Testis (tissue), 2 donors: ENCODE data around the gene IBTK.

Experiments
- POLR2A ChIP-seq: fragments of 450-650 bp; IDR thresholded peaks from one replicate; pipeline ENCODE4 v1.6.1; 2017; ENCODE audit warnings: antibody characterized with exemption, mild to moderate bottlenecking, moderate library complexity
- TF ChIP-seq, protein P1 (sequence below), 3 experiments: fragments of 450-650 bp in 2 of 3; fragments of 200-600 bp in 1 of 3; sonication (generic) in 1 of 3; IDR thresholded peaks; one replicate each; pipeline ENCODE4 v1.5.1; 2016 to 2019; ENCODE audit warnings: antibody characterized with exemption in 3 of 3, mild to moderate bottlenecking in 2 of 3, moderate library complexity in 1 of 3

DNA sequence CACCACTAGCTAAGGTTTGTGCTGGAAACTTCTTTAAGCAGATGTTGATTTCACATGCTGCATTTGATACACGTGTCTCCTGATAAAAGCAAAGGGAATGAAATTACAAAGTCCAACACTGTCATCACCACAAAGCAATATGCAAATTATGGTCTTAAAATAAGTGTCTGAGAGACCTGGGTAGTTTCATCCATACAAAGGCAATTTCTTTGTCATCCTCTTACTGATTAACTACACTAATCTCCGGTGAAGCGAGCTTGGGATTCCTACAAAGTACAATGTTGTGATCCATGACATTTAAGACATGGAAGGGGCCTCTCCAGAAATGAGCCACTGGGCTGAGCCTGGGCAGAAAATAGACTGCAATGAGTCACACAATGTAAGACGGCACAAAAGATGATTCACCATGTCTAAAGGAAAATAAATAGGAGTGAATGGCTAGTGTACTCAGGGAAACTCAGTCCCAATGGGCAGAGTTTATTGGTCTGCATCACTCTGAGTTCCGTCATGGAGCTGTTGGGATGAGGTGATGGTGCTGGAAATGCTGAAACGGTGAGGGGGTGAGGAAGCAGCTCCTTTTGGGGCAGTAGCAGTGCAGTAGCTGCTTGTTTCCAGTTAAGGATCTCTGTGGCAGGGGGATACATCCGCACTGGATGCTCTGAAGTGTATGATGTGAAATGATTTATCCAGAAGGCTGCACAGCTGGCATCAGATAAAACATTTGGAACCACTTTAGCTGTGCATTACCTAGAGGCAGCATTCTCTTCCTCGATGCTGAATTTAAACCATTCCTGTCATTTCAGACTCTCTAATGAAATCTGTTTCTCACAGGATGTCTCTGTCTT, 103.3 kb downstream of the IBTK start:
- TF ChIP-seq, protein P1, sequence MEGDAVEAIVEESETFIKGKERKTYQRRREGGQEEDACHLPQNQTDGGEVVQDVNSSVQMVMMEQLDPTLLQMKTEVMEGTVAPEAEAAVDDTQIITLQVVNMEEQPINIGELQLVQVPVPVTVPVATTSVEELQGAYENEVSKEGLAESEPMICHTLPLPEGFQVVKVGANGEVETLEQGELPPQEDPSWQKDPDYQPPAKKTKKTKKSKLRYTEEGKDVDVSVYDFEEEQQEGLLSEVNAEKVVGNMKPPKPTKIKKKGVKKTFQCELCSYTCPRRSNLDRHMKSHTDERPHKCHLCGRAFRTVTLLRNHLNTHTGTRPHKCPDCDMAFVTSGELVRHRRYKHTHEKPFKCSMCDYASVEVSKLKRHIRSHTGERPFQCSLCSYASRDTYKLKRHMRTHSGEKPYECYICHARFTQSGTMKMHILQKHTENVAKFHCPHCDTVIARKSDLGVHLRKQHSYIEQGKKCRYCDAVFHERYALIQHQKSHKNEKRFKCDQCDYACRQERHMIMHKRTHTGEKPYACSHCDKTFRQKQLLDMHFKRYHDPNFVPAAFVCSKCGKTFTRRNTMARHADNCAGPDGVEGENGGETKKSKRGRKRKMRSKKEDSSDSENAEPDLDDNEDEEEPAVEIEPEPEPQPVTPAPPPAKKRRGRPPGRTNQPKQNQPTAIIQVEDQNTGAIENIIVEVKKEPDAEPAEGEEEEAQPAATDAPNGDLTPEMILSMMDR (IDR thresholded peaks at IDR 0.05) = no peak
- TF ChIP-seq POLR2A = no peak
